ENCODE results near the gene ATXN1.

- TF ChIP-seq CTCF (IDR thresholded peaks at IDR 0.05; ENCODE audit: low read depth, low read length) (no peak), EZH2phosphoT487 (IDR thresholded peaks at IDR 0.05; ENCODE audit: low read depth) (no peak)
These were observed 20.3 kb upstream of the ATXN1 start for GRCh38 chr6:16781348-16782169.
